Astrocyte of the cerebellum (primary cell): Measurements from ENCODE around the gene UTP3.
A peak's percentile ranks its signal among the peaks of the same experiment; 100 is the strongest.
"Not testable (repeated sequence)": the region's sequence is repeated elsewhere in the genome, so short reads cannot be mapped to it uniquely, and the experiment has no call there.

Experiments
- DNase-seq: peaks from one replicate; pipeline ENCODE4 v3.0.0-alpha.2; 2011; ENCODE audit warnings: low read depth
- H3K4me3 ChIP-seq: 2 replicates; pipeline ENCODE4 v1.5.1; 2011; ENCODE audit warnings: mild to moderate bottlenecking, low read depth, low read length, moderate library complexity
- in situ Hi-C: cut with HindIII; loops from 2 replicates; pipeline ENCODE4 v1.10.0; 2017; ENCODE audit warnings: low sequenced_read_pairs
- TF ChIP-seq, protein P1 (sequence below): IDR thresholded peaks from 2 replicates; pipeline ENCODE4 v1.5.1; 2012; ENCODE audit warnings: low read length, low read depth, moderate library complexity, mild to moderate bottlenecking; ENCODE audit errors: missing control alignments

The UTP3 gene

DNA sequence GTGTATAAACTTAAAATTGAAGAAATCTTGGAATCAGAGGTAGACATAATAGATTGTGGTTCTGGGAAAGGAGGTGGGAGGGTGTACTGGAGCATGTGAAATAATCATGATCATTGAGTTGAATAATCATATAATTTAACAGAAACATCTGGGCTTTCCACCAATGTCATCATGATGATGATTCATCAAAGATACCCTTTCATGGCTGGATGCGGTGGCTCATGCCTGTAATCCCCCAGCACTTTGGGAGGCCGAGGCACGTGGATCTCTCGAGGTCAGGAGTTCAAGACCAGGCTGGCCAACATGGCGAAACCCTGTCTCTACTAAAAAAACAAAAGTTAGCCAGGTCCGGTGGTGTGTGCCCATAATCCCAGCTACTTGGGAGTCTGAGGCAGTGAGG, 26.8 kb downstream of the UTP3 start:
- DNase-seq, result no peak
- in situ Hi-C loops, result no loop called here
- TF ChIP-seq, protein P1, sequence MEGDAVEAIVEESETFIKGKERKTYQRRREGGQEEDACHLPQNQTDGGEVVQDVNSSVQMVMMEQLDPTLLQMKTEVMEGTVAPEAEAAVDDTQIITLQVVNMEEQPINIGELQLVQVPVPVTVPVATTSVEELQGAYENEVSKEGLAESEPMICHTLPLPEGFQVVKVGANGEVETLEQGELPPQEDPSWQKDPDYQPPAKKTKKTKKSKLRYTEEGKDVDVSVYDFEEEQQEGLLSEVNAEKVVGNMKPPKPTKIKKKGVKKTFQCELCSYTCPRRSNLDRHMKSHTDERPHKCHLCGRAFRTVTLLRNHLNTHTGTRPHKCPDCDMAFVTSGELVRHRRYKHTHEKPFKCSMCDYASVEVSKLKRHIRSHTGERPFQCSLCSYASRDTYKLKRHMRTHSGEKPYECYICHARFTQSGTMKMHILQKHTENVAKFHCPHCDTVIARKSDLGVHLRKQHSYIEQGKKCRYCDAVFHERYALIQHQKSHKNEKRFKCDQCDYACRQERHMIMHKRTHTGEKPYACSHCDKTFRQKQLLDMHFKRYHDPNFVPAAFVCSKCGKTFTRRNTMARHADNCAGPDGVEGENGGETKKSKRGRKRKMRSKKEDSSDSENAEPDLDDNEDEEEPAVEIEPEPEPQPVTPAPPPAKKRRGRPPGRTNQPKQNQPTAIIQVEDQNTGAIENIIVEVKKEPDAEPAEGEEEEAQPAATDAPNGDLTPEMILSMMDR, result no peak
- H3K4me3 ChIP-seq, result no peak overlapping the region

- no peak overlapping the region for H3K4me3 ChIP-seq
- TF ChIP-seq, protein P1, result no peak
Observed at GRCh38 chr4:70718811-70719604, 30.7 kb downstream of the UTP3 start.

DNA sequence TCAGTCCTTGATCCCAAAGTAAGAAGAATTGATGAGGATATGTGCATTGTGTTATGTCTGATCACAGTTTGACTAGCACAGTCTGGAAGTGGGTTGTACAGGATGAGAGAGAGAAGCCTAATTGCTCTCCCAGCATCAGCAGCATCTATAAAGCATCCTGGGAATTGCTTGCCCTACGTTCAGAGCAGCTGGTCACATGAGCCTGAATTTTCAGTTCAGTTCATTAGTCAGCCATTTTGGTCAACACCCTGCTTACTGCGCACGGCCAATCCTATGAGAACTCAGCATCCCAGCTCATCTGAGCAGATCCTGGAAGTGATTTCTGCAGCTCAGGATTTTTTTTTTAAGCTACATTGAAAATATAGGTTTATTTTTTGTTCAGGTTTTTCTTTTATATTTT, 33.4 kb downstream of the UTP3 start, which contains the start of gene RUFY3:
Gene RUFY3, plus strand, starts transcription at position 218 of the 400 bp plus-strand sequence. CDS start 610 bp downstream, outside the sequence.
- TF ChIP-seq, protein P1, result no peak
- peak within 1 kb of the TSS; percentile 76 for H3K4me3 ChIP-seq
- peak; percentile 93 for DNase-seq
- in situ Hi-C loops, result no loop called here

More at GRCh38 chr4:70718811-70719604, 30.7 kb downstream of the UTP3 start:
- DNase-seq, result no peak
- in situ Hi-C loops, result no loop called here

GRCh38 chr4:70722199-70722791, 34.0 kb downstream of the UTP3 start:
- H3K4me3 ChIP-seq, result peak overlapping the region; percentile 76
- in situ Hi-C loops, result no loop called here
- TF ChIP-seq, protein P1, result no peak
- DNase-seq, result no peak

GRCh38 chr4:70724463-70724862, 36.1 kb downstream of the UTP3 start:
- in situ Hi-C loops, result no loop called here
- H3K4me3 ChIP-seq, result peak overlapping the region; percentile 76
- no peak for DNase-seq
- TF ChIP-seq, protein P1, result no peak

- no peak for DNase-seq
- in situ Hi-C loops, result no loop called here
- H3K4me3 ChIP-seq, result no peak overlapping the region
- TF ChIP-seq, protein P1, result no peak
Observed at GRCh38 chr4:70725633-70726032, 37.3 kb downstream of the UTP3 start.

DNA sequence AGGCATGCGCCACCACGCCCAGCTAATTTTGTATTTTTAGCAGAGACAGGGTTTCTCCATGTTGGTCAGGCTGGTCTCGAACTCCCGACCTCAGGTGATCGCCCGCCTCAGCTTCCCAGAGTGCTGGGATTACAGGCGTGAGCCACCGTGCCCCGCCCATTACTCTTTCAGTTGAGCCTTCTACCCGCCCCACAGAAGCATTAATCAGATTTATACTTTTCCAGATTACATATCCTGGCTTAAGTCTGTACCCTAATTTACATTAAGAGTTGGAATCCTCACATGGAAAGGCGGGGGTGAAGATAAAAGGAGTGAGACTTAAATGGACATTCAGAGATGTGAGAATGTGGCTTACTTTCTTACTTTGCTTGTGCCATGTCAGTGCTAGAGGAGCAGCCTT, 38.2 kb downstream of the UTP3 start:
- H3K4me3 ChIP-seq, DNase-seq, in situ Hi-C loops: not testable (repeated sequence)
